Muscle layer of colon (tissue), 2 donors: ENCODE results near the gene JCHAIN.
"Not testable (repeated sequence)": the region's sequence is repeated elsewhere in the genome, so short reads cannot be mapped to it uniquely, and the experiment has no call there.

Source experiments
- H3K27ac ChIP-seq: one replicate; pipeline ENCODE4 v1.7.0; 2013; ENCODE audit warnings: low read depth, mild to moderate bottlenecking, low read length, moderate library complexity
- H3K27me3 ChIP-seq, 2 donors: one replicate each; pipeline ENCODE4 v1.7.0; 2013; ENCODE audit warnings: low read length in 2 of 2, mild to moderate bottlenecking in 2 of 2; ENCODE audit not compliant: insufficient read depth in 2 of 2, control insufficient read depth in 1 of 2
- H3K36me3 ChIP-seq: one replicate; pipeline ENCODE4 v1.7.0; 2013; ENCODE audit warnings: mild to moderate bottlenecking, low read length; ENCODE audit not compliant: insufficient read depth
- H3K4me1 ChIP-seq: one replicate; pipeline ENCODE4 v1.7.0; 2013; ENCODE audit warnings: mild to moderate bottlenecking, low read length; ENCODE audit not compliant: insufficient read depth
- H3K4me3 ChIP-seq, 2 donors: one replicate each; pipeline ENCODE4 v1.7.0; 2013; ENCODE audit warnings: low read length in 2 of 2, low read depth in 1 of 2, mild to moderate bottlenecking in 1 of 2, moderate library complexity in 1 of 2
- H3K9ac ChIP-seq: one replicate; pipeline ENCODE4 v1.7.0; 2013; ENCODE audit warnings: low read length
- H3K9me3 ChIP-seq: one replicate; pipeline ENCODE4 v1.7.0; 2013; ENCODE audit warnings: mild to moderate bottlenecking, low read length
- donor health status: abdominal sarcoma.
- donor health status: Adenocarcinoma of cecum.

JCHAIN gene

GRCh38 chr4:70687821-70688794, 21.8 kb upstream of the JCHAIN start, which contains the start of gene UTP3:
UTP3 (plus strand) TSS chr4:70688532; CDS start chr4:70688678, 146 bp downstream.
- Histone ChIP-seq H3K27ac (peak within 1 kb of the TSS; percentile 99), H3K4me1 (peaks cover 28% of the 10 kb centered on the region), H3K4me3 (peak within 1 kb of the TSS; percentile 80 to 81), H3K9ac (peak within 1 kb of the TSS; percentile 94), H3K36me3 (peaks cover 5% of the 10 kb centered on the region), H3K27me3 (no peaks in the 10 kb centered on the region), H3K9me3 (no peaks in the 10 kb centered on the region)

- Histone ChIP-seq H3K4me1 (peaks cover 28% of the 10 kb centered on the region), H3K27ac (peak overlapping the region; percentile 99), H3K4me3 (peak overlapping the region; percentile 80 to 81), H3K36me3 (peaks cover 5% of the 10 kb centered on the region), H3K9me3 (no peaks in the 10 kb centered on the region), H3K27me3 (no peaks in the 10 kb centered on the region), H3K9ac (peak overlapping the region; percentile 94)
These were observed 21.1 kb upstream of the JCHAIN start for GRCh38 chr4:70687392-70687791.

- H3K9ac ChIP-seq, H3K4me3 ChIP-seq, H3K27me3 ChIP-seq, H3K9me3 ChIP-seq, H3K36me3 ChIP-seq, H3K27ac ChIP-seq, H3K4me1 ChIP-seq: not testable (repeated sequence)
These were observed 15.8 kb upstream of the JCHAIN start for GRCh38 chr4:70682142-70682541.

GRCh38 chr4:70681704-70682103, 15.4 kb upstream of the JCHAIN start:
- Histone ChIP-seq H3K9ac (no peak overlapping the region), H3K36me3 (no peaks in the 10 kb centered on the region), H3K9me3 (no peaks in the 10 kb centered on the region), H3K27me3 (no peaks in the 10 kb centered on the region), H3K4me3 (no peak overlapping the region), H3K4me1 (no peaks in the 10 kb centered on the region), H3K27ac (no peak overlapping the region)

GRCh38 chr4:70680934-70681333, 14.6 kb upstream of the JCHAIN start:
- Histone ChIP-seq H3K9ac (no peak overlapping the region), H3K27me3 (no peaks in the 10 kb centered on the region)

GRCh38 chr4:70678383-70678999, 12.2 kb upstream of the JCHAIN start:
- Histone ChIP-seq H3K27me3 (no peaks in the 10 kb centered on the region), H3K36me3 (no peaks in the 10 kb centered on the region), H3K9ac (no peak overlapping the region), H3K9me3 (no peaks in the 10 kb centered on the region), H3K4me3 (no peak overlapping the region), H3K4me1 (no peaks in the 10 kb centered on the region), H3K27ac (no peak overlapping the region)

More at GRCh38 chr4:70680934-70681333, 14.6 kb upstream of the JCHAIN start:
- H3K36me3 ChIP-seq = no peaks in the 10 kb centered on the region
- no peaks in the 10 kb centered on the region for H3K9me3 ChIP-seq
- no peak overlapping the region for H3K4me3 ChIP-seq
- no peaks in the 10 kb centered on the region for H3K4me1 ChIP-seq
- H3K27ac ChIP-seq = no peak overlapping the region

GRCh38 chr4:70676554-70677090, 10.3 kb upstream of the JCHAIN start:
- H3K4me3 ChIP-seq = no peak overlapping the region
- no peak overlapping the region for H3K9ac ChIP-seq
- no peak overlapping the region for H3K27ac ChIP-seq
- no peaks in the 10 kb centered on the region for H3K36me3 ChIP-seq
- H3K27me3 ChIP-seq = no peaks in the 10 kb centered on the region
- no peaks in the 10 kb centered on the region for H3K4me1 ChIP-seq
- no peaks in the 10 kb centered on the region for H3K9me3 ChIP-seq

- Histone ChIP-seq H3K4me1 (no peaks in the 10 kb centered on the region), H3K27ac (no peak overlapping the region), H3K9me3 (no peaks in the 10 kb centered on the region)
These were observed 8.4 kb upstream of the JCHAIN start for GRCh38 chr4:70674731-70675130.

GRCh38 chr4:70674191-70674590, 7.9 kb upstream of the JCHAIN start:
- Histone ChIP-seq H3K27me3 (no peaks in the 10 kb centered on the region), H3K4me3 (no peak overlapping the region), H3K27ac (no peak overlapping the region), H3K9ac (no peak overlapping the region), H3K4me1 (no peaks in the 10 kb centered on the region), H3K9me3 (no peaks in the 10 kb centered on the region), H3K36me3 (no peaks in the 10 kb centered on the region)

More at GRCh38 chr4:70674731-70675130, 8.4 kb upstream of the JCHAIN start:
- Histone ChIP-seq H3K27me3 (no peaks in the 10 kb centered on the region), H3K36me3 (no peaks in the 10 kb centered on the region), H3K9ac (no peak overlapping the region), H3K4me3 (no peak overlapping the region)

- Histone ChIP-seq H3K4me1 (no peaks in the 10 kb centered on the region), H3K4me3 (no peak overlapping the region), H3K9me3 (no peaks in the 10 kb centered on the region), H3K27ac (no peak overlapping the region), H3K27me3 (no peaks in the 10 kb centered on the region), H3K36me3 (no peaks in the 10 kb centered on the region), H3K9ac (no peak overlapping the region)
These were observed 4.8 kb upstream of the JCHAIN start for GRCh38 chr4:70671091-70671490.

GRCh38 chr4:70670332-70671014, 4.2 kb upstream of the JCHAIN start:
- no peaks in the 10 kb centered on the region for H3K9me3 ChIP-seq
- no peak overlapping the region for H3K9ac ChIP-seq
- H3K27ac ChIP-seq = no peak overlapping the region
- H3K4me3 ChIP-seq = no peak overlapping the region
- no peaks in the 10 kb centered on the region for H3K4me1 ChIP-seq
- H3K36me3 ChIP-seq = no peaks in the 10 kb centered on the region
- no peaks in the 10 kb centered on the region for H3K27me3 ChIP-seq
